Effector memory CD4-positive, alpha-beta T cell (primary cell): ENCODE measurements around the gene TIPARP.

Source experiments
- DNase-seq, 3 donors: peaks; one replicate each; pipeline ENCODE4 v3.0.0-alpha.2; 2020
- H3K27ac ChIP-seq: 2 replicates; pipeline ENCODE4 v1.7.0; 2013; ENCODE audit warnings: mild to moderate bottlenecking, low read length, moderate library complexity; ENCODE audit not compliant: insufficient read depth, poor library complexity, severe bottlenecking
- H3K27me3 ChIP-seq: replicated peaks from 2 replicates; pipeline ENCODE4 v1.7.0; 2013; ENCODE audit warnings: mild to moderate bottlenecking, low read length; ENCODE audit not compliant: insufficient read depth, control insufficient read depth, poor library complexity, severe bottlenecking
- H3K36me3 ChIP-seq: 2 replicates; pipeline ENCODE4 v1.7.0; 2013; ENCODE audit warnings: mild to moderate bottlenecking, low read length, moderate library complexity; ENCODE audit not compliant: control insufficient read depth, insufficient read depth
- H3K4me1 ChIP-seq: 2 replicates; pipeline ENCODE4 v1.7.0; 2013; ENCODE audit warnings: low read length, mild to moderate bottlenecking; ENCODE audit not compliant: control insufficient read depth, insufficient read depth, poor library complexity, severe bottlenecking
- H3K4me3 ChIP-seq: 2 replicates; pipeline ENCODE4 v1.7.0; 2013; ENCODE audit warnings: low read length, low read depth, mild to moderate bottlenecking; ENCODE audit not compliant: insufficient read depth, poor library complexity, severe bottlenecking
- H3K9me3 ChIP-seq: 2 replicates; pipeline ENCODE4 v1.7.0; 2013; ENCODE audit warnings: mild to moderate bottlenecking, low read length, moderate library complexity; ENCODE audit not compliant: control insufficient read depth

Gene TIPARP

GRCh38 chr3:156635034-156635433, 39.4 kb upstream of the TIPARP start:
- H3K4me3 ChIP-seq = no peak overlapping the region
- H3K9me3 ChIP-seq = no peaks in the 10 kb centered on the region
- H3K4me1 ChIP-seq = no peaks in the 10 kb centered on the region
- no peak for DNase-seq
- H3K36me3 ChIP-seq = no peaks in the 10 kb centered on the region
- H3K27me3 ChIP-seq = no peaks in the 10 kb centered on the region
- no peak overlapping the region for H3K27ac ChIP-seq

- H3K9me3 ChIP-seq = no peaks in the 10 kb centered on the region
- no peak for DNase-seq
- H3K4me1 ChIP-seq = no peaks in the 10 kb centered on the region
- no peak overlapping the region for H3K4me3 ChIP-seq
- H3K27me3 ChIP-seq = no peaks in the 10 kb centered on the region
- H3K27ac ChIP-seq = no peak overlapping the region
- no peaks in the 10 kb centered on the region for H3K36me3 ChIP-seq
Observed at GRCh38 chr3:156635973-156636372, 38.4 kb upstream of the TIPARP start.

GRCh38 chr3:156637480-156638022, 36.8 kb upstream of the TIPARP start:
- H3K27ac ChIP-seq = no peak overlapping the region
- H3K27me3 ChIP-seq = no peaks in the 10 kb centered on the region
- H3K4me1 ChIP-seq = no peaks in the 10 kb centered on the region
- H3K36me3 ChIP-seq = no peaks in the 10 kb centered on the region
- DNase-seq = no peak
- no peaks in the 10 kb centered on the region for H3K9me3 ChIP-seq
- no peak overlapping the region for H3K4me3 ChIP-seq

GRCh38 chr3:156638271-156638670, 36.1 kb upstream of the TIPARP start:
- no peak overlapping the region for H3K4me3 ChIP-seq
- peaks cover 5% of the 10 kb centered on the region for H3K4me1 ChIP-seq
- no peaks in the 10 kb centered on the region for H3K36me3 ChIP-seq
- no peak for DNase-seq
- H3K9me3 ChIP-seq = no peaks in the 10 kb centered on the region
- H3K27ac ChIP-seq = no peak overlapping the region
- H3K27me3 ChIP-seq = no peaks in the 10 kb centered on the region

- peaks cover 10% of the 10 kb centered on the region for H3K4me1 ChIP-seq
- no peaks in the 10 kb centered on the region for H3K9me3 ChIP-seq
- no peaks in the 10 kb centered on the region for H3K36me3 ChIP-seq
- H3K27ac ChIP-seq = no peak overlapping the region
- no peak overlapping the region for H3K4me3 ChIP-seq
- DNase-seq = no peak
- H3K27me3 ChIP-seq = no peaks in the 10 kb centered on the region
Observed at GRCh38 chr3:156639414-156640023, 34.9 kb upstream of the TIPARP start.

GRCh38 chr3:156641618-156641975, 32.8 kb upstream of the TIPARP start:
- H3K27ac ChIP-seq = no peak overlapping the region

GRCh38 chr3:156642750-156643728, 31.4 kb upstream of the TIPARP start:
- DNase-seq = no peak
- H3K9me3 ChIP-seq = no peaks in the 10 kb centered on the region
- H3K27me3 ChIP-seq = no peaks in the 10 kb centered on the region
- H3K36me3 ChIP-seq = no peaks in the 10 kb centered on the region
- H3K27ac ChIP-seq = no peak overlapping the region
- H3K4me3 ChIP-seq = no peak overlapping the region
- peaks cover 10% of the 10 kb centered on the region for H3K4me1 ChIP-seq

More at GRCh38 chr3:156641618-156641975, 32.8 kb upstream of the TIPARP start:
- H3K27me3 ChIP-seq = no peaks in the 10 kb centered on the region
- H3K36me3 ChIP-seq = no peaks in the 10 kb centered on the region
- peaks cover 10% of the 10 kb centered on the region for H3K4me1 ChIP-seq
- no peak overlapping the region for H3K4me3 ChIP-seq
- H3K9me3 ChIP-seq = no peaks in the 10 kb centered on the region
- DNase-seq = no peak

- H3K9me3 ChIP-seq = no peaks in the 10 kb centered on the region
- no peak overlapping the region for H3K27ac ChIP-seq
- H3K4me3 ChIP-seq = no peak overlapping the region
- peak in 1 of 3 donors; percentile 8 for DNase-seq
- no peaks in the 10 kb centered on the region for H3K27me3 ChIP-seq
- peaks cover 10% of the 10 kb centered on the region for H3K4me1 ChIP-seq
- no peaks in the 10 kb centered on the region for H3K36me3 ChIP-seq
Observed at GRCh38 chr3:156643729-156644389, 30.5 kb upstream of the TIPARP start.

- no peak overlapping the region for H3K27ac ChIP-seq
- DNase-seq = no peak
- no peaks in the 10 kb centered on the region for H3K27me3 ChIP-seq
- no peak overlapping the region for H3K4me3 ChIP-seq
- peaks cover 10% of the 10 kb centered on the region for H3K4me1 ChIP-seq
- no peaks in the 10 kb centered on the region for H3K36me3 ChIP-seq
- H3K9me3 ChIP-seq = no peaks in the 10 kb centered on the region
Observed at GRCh38 chr3:156644958-156645357, 29.4 kb upstream of the TIPARP start.
